Chondrocyte (in vitro differentiated cells): Measurements from ENCODE around the gene BMP7. TPM values are rescaled to one million over a fixed set of nuclear protein-coding genes. Genes with fewer than 3 reads are reported as not detected.

Source experiments
- DNase-seq: peaks from one replicate; pipeline ENCODE4 v3.0.0; 2021; ENCODE audit warnings: mixed read lengths, low spot score
- H3K27ac Mint-ChIP-seq: one replicate; pipeline ENCODE4 v1.8.0; 2021; ENCODE audit warnings: mild to moderate bottlenecking, moderate library complexity, mixed read lengths; ENCODE audit not compliant: unreplicated experiment
- H3K27me3 Mint-ChIP-seq: 2 replicates; pipeline ENCODE4 v1.8.0; 2021; ENCODE audit warnings: low read depth, mixed read lengths
- H3K36me3 Mint-ChIP-seq: 2 replicates; pipeline ENCODE4 v1.8.0; 2021; ENCODE audit warnings: low read depth, mixed read lengths
- H3K4me1 Mint-ChIP-seq: 2 replicates; pipeline ENCODE4 v1.8.0; 2021; ENCODE audit warnings: low read depth, mild to moderate bottlenecking, mixed read lengths
- H3K4me3 Mint-ChIP-seq: one replicate; pipeline ENCODE4 v1.8.0; 2021; ENCODE audit warnings: mild to moderate bottlenecking, moderate library complexity, mixed read lengths; ENCODE audit not compliant: unreplicated experiment
- H3K9me3 Mint-ChIP-seq: 2 replicates; pipeline ENCODE4 v1.8.0; 2021; ENCODE audit warnings: low read depth, mixed read lengths
- CTCF ChIP-seq: fragments of 200-600 bp; sonication (generic); IDR thresholded peaks from 2 replicates; pipeline ENCODE4 v1.5.0; 2021; ENCODE audit warnings: antibody characterized with exemption, mild to moderate bottlenecking, moderate library complexity
- total RNA-seq: library from RNA; stranded (reverse); gene quantifications from 3 replicates; pipeline ENCODE4 v1.2.1, GENCODE V29; 2021

The BMP7 gene
- total RNA-seq, 1 donor from 2014 or later: not detected

- DNase-seq: no peak
- H3K4me1 Mint-ChIP-seq: no peaks in the 10 kb centered on the region
- TF ChIP-seq CTCF: no peak
Observed at GRCh38 chr20:57224641-57225138, 41.8 kb downstream of the BMP7 start.

GRCh38 chr20:57223648-57224489 lies 42.6 kb downstream of the BMP7 start:
- H3K27ac Mint-ChIP-seq: no peak overlapping the region

More at GRCh38 chr20:57224641-57225138, 41.8 kb downstream of the BMP7 start:
- H3K9me3 Mint-ChIP-seq: no peaks in the 10 kb centered on the region
- no peaks in the 10 kb centered on the region for H3K36me3 Mint-ChIP-seq
- H3K4me3 Mint-ChIP-seq: no peak overlapping the region
- peaks cover 28% of the 10 kb centered on the region for H3K27me3 Mint-ChIP-seq
- H3K27ac Mint-ChIP-seq: no peak overlapping the region

GRCh38 chr20:57222631-57222950 lies 43.9 kb downstream of the BMP7 start:
- Mint-ChIP-seq H3K4me3 (no peak overlapping the region), H3K4me1 (no peaks in the 10 kb centered on the region), H3K27ac (no peak overlapping the region), H3K36me3 (no peaks in the 10 kb centered on the region), H3K9me3 (no peaks in the 10 kb centered on the region), H3K27me3 (peaks cover 25% of the 10 kb centered on the region)
- TF ChIP-seq CTCF: no peak
- no peak for DNase-seq

More at GRCh38 chr20:57223648-57224489, 42.6 kb downstream of the BMP7 start:
- no peaks in the 10 kb centered on the region for H3K36me3 Mint-ChIP-seq
- TF ChIP-seq CTCF: no peak
- no peak overlapping the region for H3K4me3 Mint-ChIP-seq
- no peaks in the 10 kb centered on the region for H3K4me1 Mint-ChIP-seq
- no peaks in the 10 kb centered on the region for H3K9me3 Mint-ChIP-seq
- DNase-seq: no peak
- peaks cover 23% of the 10 kb centered on the region for H3K27me3 Mint-ChIP-seq

- no peak overlapping the region for H3K4me3 Mint-ChIP-seq
- peaks cover 28% of the 10 kb centered on the region for H3K27me3 Mint-ChIP-seq
- H3K36me3 Mint-ChIP-seq: no peaks in the 10 kb centered on the region
- no peak for TF ChIP-seq CTCF
- H3K4me1 Mint-ChIP-seq: no peaks in the 10 kb centered on the region
- no peak for DNase-seq
- H3K9me3 Mint-ChIP-seq: no peaks in the 10 kb centered on the region
- H3K27ac Mint-ChIP-seq: no peak overlapping the region
Observed at GRCh38 chr20:57221916-57222630, 44.4 kb downstream of the BMP7 start.

GRCh38 chr20:57220337-57221145 lies 45.9 kb downstream of the BMP7 start:
- Mint-ChIP-seq H3K36me3 (no peaks in the 10 kb centered on the region), H3K27me3 (peaks cover 30% of the 10 kb centered on the region), H3K4me3 (no peak overlapping the region), H3K4me1 (no peaks in the 10 kb centered on the region), H3K27ac (no peak overlapping the region), H3K9me3 (no peaks in the 10 kb centered on the region)
- no peak for DNase-seq
- no peak for TF ChIP-seq CTCF
